ENCODE results near the gene FOXE3.

- TF ChIP-seq CTCF (IDR thresholded peaks at IDR 0.05; ENCODE audit: insufficient read depth, low read length, poor library complexity, severe bottlenecking) (no peak), EZH2phosphoT487 (conservative IDR thresholded peaks at IDR 0.05; ENCODE audit: low read length) (no peak)
These were observed 26.9 kb downstream of the FOXE3 start for GRCh38 chr1:47442842-47443529.
